HG02981 (cell line): ENCODE results near the gene TMC7.
A peak's percentile ranks its signal among the peaks of the same experiment; 100 is the strongest.
"Not testable (repeated sequence)": the region's sequence is repeated elsewhere in the genome, so short reads cannot be mapped to it uniquely, and the experiment has no call there.

Experiments
- ATAC-seq: cut with Tn5 transposase; IDR thresholded peaks from one replicate; pipeline ENCODE4 v1.9.1; 2021; ENCODE audit warnings: mild to moderate bottlenecking, moderate library complexity; ENCODE audit not compliant: unreplicated experiment

Gene TMC7

DNA sequence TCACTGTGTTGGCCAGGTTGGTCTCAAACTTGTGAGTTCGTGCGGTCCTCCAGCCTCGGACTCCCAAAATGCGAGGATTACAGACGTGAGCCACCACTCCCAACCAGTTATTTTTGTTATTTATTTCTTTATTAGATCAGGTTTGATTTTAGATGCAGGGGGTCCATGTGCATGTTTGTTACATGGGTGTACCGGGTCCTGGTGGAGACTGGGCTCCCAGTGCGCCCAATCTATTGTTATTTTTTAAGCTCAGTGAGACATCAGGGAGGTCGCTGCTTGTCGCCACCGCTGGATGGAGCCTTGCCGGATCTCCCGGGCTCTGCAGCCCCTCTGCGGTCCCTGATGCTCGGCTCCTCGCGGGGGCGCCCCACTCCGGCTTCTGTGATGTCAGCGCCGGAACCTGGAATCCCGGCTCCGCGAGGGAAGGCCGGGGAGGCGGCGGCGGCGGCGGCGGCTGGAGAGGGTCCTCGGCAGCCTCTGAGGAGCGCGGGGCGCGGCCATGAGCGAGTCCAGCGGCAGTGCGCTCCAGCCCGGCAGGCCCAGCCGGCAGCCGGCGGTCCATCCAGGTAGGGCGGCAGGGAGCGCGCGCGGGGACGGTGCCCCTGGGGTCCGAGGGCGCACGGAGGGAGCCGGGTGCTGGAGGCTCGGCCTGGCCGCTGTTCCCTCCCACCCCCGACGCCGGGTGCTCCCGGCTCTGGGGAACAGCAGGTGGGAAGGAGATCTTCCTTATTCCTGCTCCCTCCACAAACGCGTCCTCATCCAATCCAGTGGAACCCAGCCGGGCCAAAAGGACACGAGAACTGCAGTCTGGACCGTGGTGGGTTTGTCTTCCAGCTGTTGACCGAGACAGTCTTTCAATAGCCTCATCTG lies at the start of gene TMC7:
Gene TMC7 (plus strand): TSS at position 370 of the 870 bp plus-strand sequence. CDS start 130 bp downstream, at position 500.
- ATAC-seq: no peak

DNA sequence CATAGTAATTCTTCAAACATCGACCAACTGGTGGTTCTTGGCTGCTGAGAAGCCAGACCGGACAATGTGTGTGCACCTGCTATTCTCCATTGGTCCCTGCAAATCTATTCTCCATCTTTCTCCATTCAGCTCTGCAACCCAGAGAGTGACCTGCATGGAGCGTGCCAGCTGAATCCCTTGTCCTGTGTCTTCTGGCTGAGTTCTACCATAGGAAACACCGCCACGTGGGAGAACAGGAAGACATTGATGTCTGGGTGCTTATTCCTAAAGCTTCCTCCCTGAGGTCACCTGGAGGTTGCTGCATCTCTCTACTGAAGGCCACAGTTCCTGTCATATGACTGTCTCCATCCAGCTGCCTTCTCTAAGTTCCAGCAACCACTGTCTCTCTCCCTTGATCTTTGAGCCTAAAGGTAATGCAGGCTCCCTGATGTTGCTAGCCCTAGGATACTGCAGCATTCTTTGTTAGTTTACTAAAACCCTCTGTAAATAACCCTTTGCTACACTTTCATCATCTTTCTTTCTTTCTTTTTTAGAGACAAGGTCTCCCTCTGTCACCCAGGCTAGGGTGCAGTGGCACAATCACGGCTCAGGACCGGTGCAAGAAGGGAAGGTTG lies 46.9 kb upstream of the TMC7 start:
- no peak for ATAC-seq

- no peak for ATAC-seq
These were observed 46.3 kb upstream of the TMC7 start for GRCh38 chr16:18937390-18937789.

GRCh38 chr16:18938986-18939385 lies 44.7 kb upstream of the TMC7 start:
- ATAC-seq: no peak

- no peak for ATAC-seq
These were observed 42.3 kb upstream of the TMC7 start for GRCh38 chr16:18941471-18941870.

GRCh38 chr16:18942061-18942460 lies 41.7 kb upstream of the TMC7 start:
- ATAC-seq: no peak

GRCh38 chr16:18943414-18943813 lies 40.3 kb upstream of the TMC7 start:
- ATAC-seq: no peak

DNA sequence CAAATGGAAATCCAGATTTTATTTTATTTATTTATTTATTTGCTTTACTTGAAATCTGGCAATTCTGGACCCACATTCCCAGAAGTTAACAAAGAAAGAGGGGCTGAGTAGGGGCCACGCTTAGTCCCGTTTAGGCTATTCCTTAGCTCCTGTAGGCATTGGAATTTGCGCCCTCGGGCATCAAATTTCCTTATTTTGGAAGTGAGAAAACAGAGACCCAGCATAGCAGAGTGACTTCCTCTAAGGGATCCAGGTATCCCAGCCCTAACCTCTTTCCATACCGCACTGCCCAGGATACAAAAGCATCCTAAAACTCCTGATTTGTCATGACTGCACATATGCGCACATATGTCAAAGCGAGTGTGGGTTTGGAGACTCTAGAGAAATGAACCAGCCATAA lies 38.5 kb upstream of the TMC7 start:
- ATAC-seq: no peak

- no peak for ATAC-seq
These were observed 35.2 kb upstream of the TMC7 start for GRCh38 chr16:18948372-18949020.

DNA sequence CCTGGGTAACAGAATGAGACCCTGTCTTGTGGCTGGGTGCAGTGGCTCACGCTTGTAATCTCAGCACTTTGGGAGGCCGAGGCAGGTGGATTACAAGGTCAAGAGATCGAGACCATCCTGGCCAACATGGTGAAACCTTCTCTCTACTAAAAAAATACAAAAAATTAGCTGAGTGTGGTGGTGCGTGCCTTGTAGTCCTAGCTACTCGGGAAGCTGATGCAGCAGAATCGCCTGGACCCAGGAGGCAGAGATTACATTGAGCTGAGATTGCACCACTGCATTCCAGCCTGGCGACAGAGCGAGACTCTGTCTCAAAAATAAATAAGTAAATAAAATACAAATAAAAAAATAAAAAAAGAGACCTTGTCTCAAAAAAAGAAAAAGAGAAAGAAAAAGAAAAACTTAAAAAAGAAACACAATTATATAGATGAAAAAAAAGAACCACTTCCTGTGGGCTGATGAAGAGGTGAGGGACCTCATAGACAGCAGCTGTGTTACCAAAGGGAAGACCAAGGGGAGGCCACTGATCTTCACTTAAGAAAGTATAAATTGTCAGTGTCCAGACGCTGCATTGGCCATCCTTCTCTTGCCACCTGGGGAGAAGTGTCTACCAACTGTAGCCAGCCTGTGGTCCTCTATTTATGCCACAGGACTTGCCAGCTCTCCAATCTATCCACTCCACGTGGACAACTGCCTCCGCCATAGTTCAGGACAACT lies 33.1 kb upstream of the TMC7 start:
- ATAC-seq: no peak

DNA sequence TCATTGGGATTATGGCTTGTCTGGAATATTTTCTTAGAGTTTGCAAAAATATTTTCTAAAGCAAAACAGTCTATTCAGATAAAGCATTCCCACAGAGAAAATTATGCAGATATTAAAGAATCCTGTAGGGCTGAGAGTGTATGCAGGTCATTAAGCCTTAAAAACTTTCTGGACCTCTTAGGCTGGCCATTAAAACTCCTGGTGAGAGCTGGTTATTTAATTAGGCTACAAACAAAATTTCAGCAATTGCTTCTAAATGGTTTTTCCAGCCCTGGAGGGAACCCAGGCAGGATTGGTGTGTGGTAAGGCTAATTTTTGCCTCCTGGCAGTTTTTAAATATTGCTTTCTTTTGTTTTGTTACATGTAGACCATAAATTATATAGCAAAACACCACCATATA lies 30.2 kb upstream of the TMC7 start:
- ATAC-seq: no peak

GRCh38 chr16:18955874-18956580 lies 27.7 kb upstream of the TMC7 start:
- peak; percentile 54 for ATAC-seq

- ATAC-seq: not testable (repeated sequence)
These were observed 27.0 kb upstream of the TMC7 start for GRCh38 chr16:18956658-18957241.

GRCh38 chr16:18958621-18959029 lies 25.1 kb upstream of the TMC7 start:
- no peak for ATAC-seq

- ATAC-seq: no peak
These were observed 24.7 kb upstream of the TMC7 start for GRCh38 chr16:18959031-18959505.

- no peak for ATAC-seq
These were observed 18.2 kb upstream of the TMC7 start for GRCh38 chr16:18965555-18965954.

- no peak for ATAC-seq
These were observed 16.9 kb upstream of the TMC7 start for GRCh38 chr16:18966791-18967190.

DNA sequence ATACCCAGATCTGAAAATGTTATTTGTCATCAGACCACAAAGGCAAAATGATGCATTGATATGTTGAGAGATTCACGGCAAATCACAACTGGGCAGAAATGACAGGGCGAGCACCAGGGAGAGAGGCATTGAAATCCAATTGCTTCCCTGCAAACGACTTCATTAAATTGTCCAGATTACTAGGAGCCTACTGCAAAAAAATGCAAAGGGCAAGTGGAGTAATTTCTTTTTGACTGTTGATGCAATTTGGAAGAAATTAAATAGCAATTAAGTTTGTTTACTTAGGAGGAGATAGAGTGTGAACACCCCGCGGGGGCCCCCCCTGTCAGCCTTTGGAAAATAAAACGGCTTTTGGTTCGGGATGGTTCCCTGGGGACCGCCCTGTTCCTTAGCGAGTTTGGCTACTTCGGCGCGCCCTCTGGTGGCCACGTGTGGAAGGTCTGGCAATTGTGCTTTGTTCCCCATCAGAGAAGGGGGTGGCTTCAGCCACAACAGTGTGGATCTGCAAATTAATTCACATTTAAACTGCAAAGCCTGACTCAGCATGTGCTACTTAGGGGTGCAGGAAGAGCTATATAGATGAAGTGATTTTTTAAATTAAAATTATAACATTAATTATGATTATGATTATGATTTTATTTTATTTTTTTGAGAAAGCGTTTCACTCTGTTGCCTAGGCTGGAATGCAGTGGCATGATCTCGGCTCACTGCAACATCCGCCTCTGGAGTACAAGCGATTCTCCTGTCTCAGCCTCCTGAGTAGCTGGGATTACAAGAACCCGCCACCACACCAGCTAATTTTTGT lies 14.5 kb upstream of the TMC7 start:
- ATAC-seq: peak; percentile 47

DNA sequence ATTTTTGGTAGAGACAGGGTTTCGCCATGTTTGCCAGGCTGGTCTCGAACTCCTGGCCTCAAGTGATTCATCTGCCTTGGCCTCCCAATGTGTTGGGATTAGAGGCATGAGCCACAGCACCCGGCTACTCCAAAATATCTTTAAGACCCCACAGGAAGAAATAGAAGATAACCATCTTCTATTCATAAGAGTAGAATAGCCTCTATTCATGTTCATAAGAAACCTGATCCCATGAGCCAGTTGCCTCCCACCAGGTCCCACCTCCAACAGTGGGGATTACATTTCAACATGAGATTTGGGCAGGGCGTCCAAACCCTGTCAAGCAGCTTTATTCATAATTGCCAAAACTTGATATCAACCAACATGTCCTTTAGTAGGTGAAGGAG lies 13.9 kb upstream of the TMC7 start:
- ATAC-seq: no peak
